ENCODE results near the gene SYT11. TPM values are rescaled to one million over a fixed set of nuclear protein-coding genes. Genes with fewer than 3 reads are reported as not detected.
A peak's percentile ranks its signal among the peaks of the same experiment; 100 is the strongest.

SYT11 gene
- total and polyA plus RNA-seq, 2 experiments from 2014 or later: 0.39 to 2.0 TPM

DNA sequence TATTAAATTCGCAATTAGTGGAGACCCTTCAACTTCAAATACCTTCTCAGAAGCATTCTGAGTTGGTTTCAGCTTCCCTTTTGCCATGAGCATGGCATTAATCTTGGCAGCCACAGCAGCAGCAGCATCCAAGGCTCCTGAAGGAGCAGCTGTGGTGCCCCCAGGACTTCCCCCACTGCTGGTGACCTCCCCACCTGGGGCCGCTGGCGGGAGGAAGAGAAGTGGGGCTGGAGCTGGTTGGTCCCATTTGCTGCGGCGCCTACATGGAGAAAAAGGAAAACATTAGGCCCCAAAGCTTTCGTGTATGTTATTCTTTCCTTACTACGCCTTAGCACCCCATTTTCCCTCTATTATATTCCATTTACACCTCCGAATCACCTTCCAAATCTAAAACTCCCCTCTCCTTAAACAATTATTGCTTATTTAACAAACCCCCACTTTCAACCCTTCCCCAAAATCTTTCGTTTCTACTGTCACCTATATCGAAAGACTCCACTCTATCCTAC is 74.3 kb downstream of the SYT11 start:
- Histone ChIP-seq H2AFZ (no peak overlapping the region), H3K27me3 (no peaks in the 10 kb centered on the region), H3K9me2 (replicated peaks; ENCODE audit: insufficient read depth) (no peaks in the 10 kb centered on the region), H3K4me3 (peak overlapping the region; percentile 85), H3K9me3 (ENCODE audit: low read depth) (no peaks in the 10 kb centered on the region), H3K4me2 (peak overlapping the region; percentile 95), H3K27ac (peak overlapping the region; percentile 85), H3K4me1 (ENCODE audit: insufficient read depth) (peaks cover 26% of the 10 kb centered on the region), H4K20me1 (ENCODE audit: insufficient read depth, poor library complexity, severe bottlenecking) (peaks cover 34% of the 10 kb centered on the region), H3K36me3 (replicated peaks; ENCODE audit: insufficient read depth, low read depth) (peaks cover 6% of the 10 kb centered on the region), H3K79me2 (peaks cover 53% of the 10 kb centered on the region)
- 6% methylated on average over 10 of the region's 10 CpGs for WGBS (ENCODE audit: low lambda C conversion rate, missing lambda C conversion rate)
- no peak for DNase-seq (ENCODE audit: low spot score)
- TF ChIP-seq, protein P1, sequence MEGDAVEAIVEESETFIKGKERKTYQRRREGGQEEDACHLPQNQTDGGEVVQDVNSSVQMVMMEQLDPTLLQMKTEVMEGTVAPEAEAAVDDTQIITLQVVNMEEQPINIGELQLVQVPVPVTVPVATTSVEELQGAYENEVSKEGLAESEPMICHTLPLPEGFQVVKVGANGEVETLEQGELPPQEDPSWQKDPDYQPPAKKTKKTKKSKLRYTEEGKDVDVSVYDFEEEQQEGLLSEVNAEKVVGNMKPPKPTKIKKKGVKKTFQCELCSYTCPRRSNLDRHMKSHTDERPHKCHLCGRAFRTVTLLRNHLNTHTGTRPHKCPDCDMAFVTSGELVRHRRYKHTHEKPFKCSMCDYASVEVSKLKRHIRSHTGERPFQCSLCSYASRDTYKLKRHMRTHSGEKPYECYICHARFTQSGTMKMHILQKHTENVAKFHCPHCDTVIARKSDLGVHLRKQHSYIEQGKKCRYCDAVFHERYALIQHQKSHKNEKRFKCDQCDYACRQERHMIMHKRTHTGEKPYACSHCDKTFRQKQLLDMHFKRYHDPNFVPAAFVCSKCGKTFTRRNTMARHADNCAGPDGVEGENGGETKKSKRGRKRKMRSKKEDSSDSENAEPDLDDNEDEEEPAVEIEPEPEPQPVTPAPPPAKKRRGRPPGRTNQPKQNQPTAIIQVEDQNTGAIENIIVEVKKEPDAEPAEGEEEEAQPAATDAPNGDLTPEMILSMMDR (IDR thresholded peaks at IDR 0.05; ENCODE audit: poor library complexity): no peak
- TF ChIP-seq EZH2 (IDR thresholded peaks at IDR 0.05; ENCODE audit: borderline replicate concordance): no peak
- no peak for TF ChIP-seq EZH2phosphoT487 (IDR thresholded peaks at IDR 0.05; ENCODE audit: low read depth, severe bottlenecking, unreplicated experiment)

DNA sequence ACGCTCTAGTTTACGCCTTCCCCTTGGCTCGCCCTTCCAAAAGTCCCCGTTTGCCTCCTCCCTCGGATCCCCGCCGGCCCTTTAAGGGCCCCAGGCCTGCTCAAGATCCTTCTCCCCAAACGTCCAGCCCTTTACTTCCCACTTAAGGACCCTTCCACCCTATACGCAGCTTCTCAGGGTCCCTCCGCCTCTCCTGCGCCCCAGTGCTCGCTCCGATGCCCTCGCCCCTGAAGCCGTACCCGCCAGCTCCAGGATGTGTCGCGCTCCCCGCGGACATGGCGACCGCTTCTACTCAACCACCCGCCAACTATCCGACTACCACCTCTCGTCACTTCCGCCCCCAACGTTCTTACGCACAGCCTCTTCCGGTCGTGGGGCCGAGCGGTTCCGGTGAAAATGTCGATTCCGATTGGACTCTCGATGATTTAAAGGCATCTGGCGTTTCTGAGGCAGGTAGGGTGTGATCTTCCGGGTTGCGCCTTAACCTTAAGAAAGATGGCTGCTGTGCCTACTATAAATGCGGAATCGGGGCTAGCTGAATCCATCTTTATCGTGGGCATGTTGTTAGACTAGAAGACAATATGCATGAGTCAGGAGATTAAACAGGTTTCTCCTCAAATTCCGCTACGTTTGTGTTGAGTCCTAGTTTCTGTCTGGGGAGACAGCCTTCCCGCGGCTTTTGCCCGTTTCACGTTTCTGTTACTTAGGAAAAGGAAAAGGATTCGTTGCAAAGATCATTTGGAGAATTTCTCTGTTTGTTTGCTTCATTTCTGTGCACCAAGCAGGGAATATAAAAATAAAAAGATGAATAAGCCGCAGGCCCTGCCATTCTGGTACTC is 74.9 kb downstream of the SYT11 start, which contains the start of gene KHDC4:
KHDC4 (minus strand) TSS at position 317 of the 839 bp plus-strand sequence; CDS start at position 277, 40 bp downstream.
- DNase-seq (ENCODE audit: low spot score): peak; percentile 98
- TF ChIP-seq, protein P1 (IDR thresholded peaks at IDR 0.05; ENCODE audit: poor library complexity): no peak
- no peak for TF ChIP-seq EZH2phosphoT487 (IDR thresholded peaks at IDR 0.05; ENCODE audit: low read depth, severe bottlenecking, unreplicated experiment)
- no peak for TF ChIP-seq EZH2 (IDR thresholded peaks at IDR 0.05; ENCODE audit: borderline replicate concordance)
- Histone ChIP-seq H3K4me2 (peak within 1 kb of the TSS; percentile 95), H4K20me1 (ENCODE audit: insufficient read depth, poor library complexity, severe bottlenecking) (peaks cover 34% of the 10 kb centered on the region), H3K4me1 (ENCODE audit: insufficient read depth) (peaks cover 26% of the 10 kb centered on the region), H3K9me3 (ENCODE audit: low read depth) (no peaks in the 10 kb centered on the region), H3K4me3 (peak within 1 kb of the TSS; percentile 85), H3K27ac (peak within 1 kb of the TSS; percentile 90), H3K27me3 (no peaks in the 10 kb centered on the region), H3K79me2 (peaks cover 48% of the 10 kb centered on the region), H3K9me2 (replicated peaks; ENCODE audit: insufficient read depth) (no peaks in the 10 kb centered on the region), H3K36me3 (replicated peaks; ENCODE audit: insufficient read depth, low read depth) (peaks cover 6% of the 10 kb centered on the region), H2AFZ (peak within 1 kb of the TSS; percentile 57)
- 2% methylated on average over 50 of the region's 50 CpGs for WGBS (ENCODE audit: low lambda C conversion rate, missing lambda C conversion rate)

Small RNA genes lying within 50 kb of the gene (small RNA-seq; reads per million reads assigned to genes)
- gene RF00015: not detected
- not detected for gene SCARNA4
- 40.3 reads per million, percentile 97 among the genes with 10 or more reads in this experiment for gene SNORA80E

Other genes with a start within 250 kb of the SYT11 start
- gene MSTO1, start 249.3 kb upstream of the SYT11 start, total RNA-seq: 15.1 and 15.7 TPM in 2 replicates
- 43.4 and 54.6 TPM in 2 replicates for gene MSTO1, start 249.3 kb upstream of the SYT11 start, polyA plus RNA-seq
- 43.2 and 55.9 TPM in 2 replicates for gene YY1AP1, start 170.8 kb upstream of the SYT11 start, total RNA-seq
- 27.6 and 35.4 TPM in 2 replicates for gene YY1AP1, start 170.8 kb upstream of the SYT11 start, polyA plus RNA-seq
- 90.6 and 115 TPM in 2 replicates for gene DAP3, start 170.5 kb upstream of the SYT11 start, total RNA-seq
- 61.5 and 86.9 TPM in 2 replicates for gene DAP3, start 170.5 kb upstream of the SYT11 start, polyA plus RNA-seq
- 17.2 and 20.8 TPM in 2 replicates for gene GON4L, start 2.4 kb upstream of the SYT11 start, total RNA-seq
- 33.3 and 40.8 TPM in 2 replicates for gene GON4L, start 2.4 kb upstream of the SYT11 start, polyA plus RNA-seq
- 23.8 and 33.5 TPM in 2 replicates for gene RIT1, start 51.8 kb downstream of the SYT11 start, total RNA-seq
- 17.6 and 21.9 TPM in 2 replicates for gene RIT1, start 51.8 kb downstream of the SYT11 start, polyA plus RNA-seq
- 33.2 and 40.3 TPM in 2 replicates for gene KHDC4, start 74.8 kb downstream of the SYT11 start, total RNA-seq
- 15.7 and 28.0 TPM in 2 replicates for gene KHDC4, start 74.8 kb downstream of the SYT11 start, polyA plus RNA-seq
- 0.83 TPM in 1 of 2 replicates, not detected in the other for gene RXFP4, start 82.1 kb downstream of the SYT11 start, total RNA-seq
- gene RXFP4, start 82.1 kb downstream of the SYT11 start, polyA plus RNA-seq: not detected in 2 replicates
- gene ARHGEF2, start 119.0 kb downstream of the SYT11 start, total RNA-seq: 36.5 and 46.9 TPM in 2 replicates
- 27.1 and 30.1 TPM in 2 replicates for gene ARHGEF2, start 119.0 kb downstream of the SYT11 start, polyA plus RNA-seq
- gene SSR2, start 161.4 kb downstream of the SYT11 start, total RNA-seq: 393 and 416 TPM in 2 replicates
- 326 and 360 TPM in 2 replicates for gene SSR2, start 161.4 kb downstream of the SYT11 start, polyA plus RNA-seq
- 35.3 and 37.8 TPM in 2 replicates for gene UBQLN4, start 194.2 kb downstream of the SYT11 start, total RNA-seq
- 29.5 and 35.5 TPM in 2 replicates for gene UBQLN4, start 194.2 kb downstream of the SYT11 start, polyA plus RNA-seq
- gene LAMTOR2, start 195.2 kb downstream of the SYT11 start, total RNA-seq: 48.5 and 73.1 TPM in 2 replicates
- gene LAMTOR2, start 195.2 kb downstream of the SYT11 start, polyA plus RNA-seq: 142 and 165 TPM in 2 replicates
- gene RAB25, start 201.6 kb downstream of the SYT11 start, total RNA-seq: 71.1 and 77.9 TPM in 2 replicates
- 91.6 and 106 TPM in 2 replicates for gene RAB25, start 201.6 kb downstream of the SYT11 start, polyA plus RNA-seq
- 11.0 and 12.0 TPM in 2 replicates for gene MEX3A, start 222.9 kb downstream of the SYT11 start, total RNA-seq
- 9.3 and 10.8 TPM in 2 replicates for gene MEX3A, start 222.9 kb downstream of the SYT11 start, polyA plus RNA-seq